HG03342 (cell line): ENCODE results near the gene RIMKLB.
"Not testable (repeated sequence)": the region's sequence is repeated elsewhere in the genome, so short reads cannot be mapped to it uniquely, and the experiment has no call there.

ENCODE experiments used
- ATAC-seq: cut with Tn5 transposase; IDR thresholded peaks from one replicate; pipeline ENCODE4 v1.9.1; 2021; ENCODE audit warnings: mild to moderate bottlenecking, moderate library complexity; ENCODE audit not compliant: unreplicated experiment

RIMKLB gene

GRCh38 chr12:8770499-8770898 is 72.7 kb downstream of the RIMKLB start:
- no peak for ATAC-seq

GRCh38 chr12:8771072-8771471 is 73.3 kb downstream of the RIMKLB start:
- ATAC-seq: no peak

GRCh38 chr12:8773461-8773860 is 75.7 kb downstream of the RIMKLB start:
- no peak for ATAC-seq

- ATAC-seq: no peak
Observed at GRCh38 chr12:8779281-8779680, 81.5 kb downstream of the RIMKLB start.

GRCh38 chr12:8779862-8780261 is 82.1 kb downstream of the RIMKLB start:
- ATAC-seq: no peak

GRCh38 chr12:8780389-8780788 is 82.6 kb downstream of the RIMKLB start:
- ATAC-seq: no peak

- no peak for ATAC-seq
Observed at GRCh38 chr12:8781381-8782127, 83.8 kb downstream of the RIMKLB start.

- no peak for ATAC-seq
Observed at GRCh38 chr12:8784290-8784888, 86.6 kb downstream of the RIMKLB start.

- ATAC-seq: no peak
Observed at GRCh38 chr12:8785499-8785898, 87.7 kb downstream of the RIMKLB start.

GRCh38 chr12:8787206-8787605 is 89.4 kb downstream of the RIMKLB start:
- not testable (repeated sequence) for ATAC-seq

GRCh38 chr12:8788706-8789105 is 90.9 kb downstream of the RIMKLB start:
- ATAC-seq: not testable (repeated sequence)

GRCh38 chr12:8789341-8790013 is 91.7 kb downstream of the RIMKLB start:
- not testable (repeated sequence) for ATAC-seq

- ATAC-seq: not testable (repeated sequence)
Observed at GRCh38 chr12:8793226-8793625, 95.4 kb downstream of the RIMKLB start.

GRCh38 chr12:8794611-8795010 is 96.8 kb downstream of the RIMKLB start:
- ATAC-seq: not testable (repeated sequence)

- ATAC-seq: no peak
Observed at GRCh38 chr12:8796831-8797626, 99.2 kb downstream of the RIMKLB start.

GRCh38 chr12:8801213-8801612 is 103.4 kb downstream of the RIMKLB start:
- not testable (repeated sequence) for ATAC-seq

GRCh38 chr12:8804833-8805232 is 107.0 kb downstream of the RIMKLB start:
- ATAC-seq: not testable (repeated sequence)

GRCh38 chr12:8805487-8805886 is 107.7 kb downstream of the RIMKLB start:
- ATAC-seq: not testable (repeated sequence)

- ATAC-seq: not testable (repeated sequence)
Observed at GRCh38 chr12:8807084-8807483, 109.3 kb downstream of the RIMKLB start.

GRCh38 chr12:8810112-8810511 is 112.3 kb downstream of the RIMKLB start:
- not testable (repeated sequence) for ATAC-seq
